Panc1 (cell line): ENCODE measurements around the gene NPHP4. TPM values are rescaled to one million over a fixed set of nuclear protein-coding genes. Genes with fewer than 3 reads are reported as not detected.

Experiments
- ATAC-seq: fragments of 200-7000 bp; cut with Tn5 transposase; 2 replicates; pipeline ENCODE4 v1.9.1; 2020; ENCODE audit warnings: mild to moderate bottlenecking, moderate library complexity
- BruUV-seq: library from RNA; stranded (reverse); fragments of 400-500 nt; replicated peaks from 2 replicates; lab custom pipeline; 2021; lab: Mats Ljungman, UMichigan
- CTCF ChIA-PET: fragments of 300-600 bp; sonication (Branson Sonifier 250); formaldehyde crosslinking; loops from one replicate; lab custom pipeline; 2022; ENCODE audit warnings: antibody characterized with exemption; lab: Charles Lee
- POLR2A ChIA-PET: fragments of 300-600 bp; sonication (Branson Sonifier 250); formaldehyde crosslinking; loops from one replicate; lab custom pipeline; 2022; ENCODE audit warnings: antibody characterized with exemption; lab: Charles Lee
- DNase-seq: peaks from one replicate; pipeline ENCODE4 v3.0.0-alpha.2; 2010; ENCODE audit warnings: low read depth, low spot score
- H3K27ac ChIP-seq: 2 replicates; pipeline ENCODE4 v1.5.1; 2011; ENCODE audit warnings: mild to moderate bottlenecking, low read length, inconsistent platforms
- H3K27me3 ChIP-seq: fragments of 200-500 bp; sonication (Bioruptor generic); 2 replicates; pipeline ENCODE4 v1.6.0; 2014; ENCODE audit warnings: low read length, inconsistent platforms; ENCODE audit not compliant: control insufficient read depth, insufficient read depth
- H3K36me3 ChIP-seq: fragments of 200-500 bp; sonication (Bioruptor generic); 2 replicates; pipeline ENCODE4 v1.5.1; 2014; ENCODE audit warnings: inconsistent platforms, mild to moderate bottlenecking, low read length, moderate library complexity; ENCODE audit not compliant: control insufficient read depth, insufficient read depth
- H3K4me1 ChIP-seq: 2 replicates; pipeline ENCODE4 v1.5.1; 2011; ENCODE audit warnings: inconsistent platforms, mild to moderate bottlenecking, low read length, moderate library complexity; ENCODE audit not compliant: control insufficient read depth, insufficient read depth
- H3K4me3 ChIP-seq, 2 experiments: 2 replicates each; pipeline ENCODE4 v1.5.1; 2011 to 2012; ENCODE audit warnings: low read depth in 2 of 2, low read length in 2 of 2, mild to moderate bottlenecking in 2 of 2, inconsistent platforms in 1 of 2, moderate library complexity in 1 of 2
- H3K9me3 ChIP-seq: fragments of 200-500 bp; sonication (Bioruptor generic); 2 replicates; pipeline ENCODE4 v1.5.1; 2014; ENCODE audit warnings: low read depth, mild to moderate bottlenecking, inconsistent platforms, low read length, moderate library complexity; ENCODE audit not compliant: control insufficient read depth, insufficient read depth
- POLR2AphosphoS5 ChIP-seq: IDR thresholded peaks from 2 replicates; pipeline ENCODE4 v1.6.1; 2012; ENCODE audit warnings: mild to moderate bottlenecking, low read depth, low read length, moderate library complexity
- SIN3A ChIP-seq: IDR thresholded peaks from 2 replicates; pipeline ENCODE4 v1.6.1; 2012; ENCODE audit warnings: low read depth, mild to moderate bottlenecking, low read length, moderate library complexity, borderline replicate concordance; ENCODE audit not compliant: insufficient read depth
- TCF7L2 ChIP-seq: IDR thresholded peaks from 2 replicates; pipeline ENCODE4 v1.6.1; 2011; ENCODE audit warnings: mild to moderate bottlenecking, low read depth, low read length, inconsistent platforms
- in situ Hi-C: cut with HindIII; loops from 2 replicates; pipeline ENCODE4 v1.10.0; 2016; ENCODE audit warnings: low sequenced_read_pairs, low pct_unique_long_range_greater_than_20kb
- intact Hi-C: fragments of 100-400 bp; cut with micrococcal nuclease; formaldehyde crosslinking; loops from one replicate; pipeline ENCODE4 v1.10.0; 2022; ENCODE audit not compliant: unreplicated experiment
- total RNA-seq: library from RNA; stranded (reverse); gene quantifications from one replicate; pipeline ENCODE4 v1.2.1, GENCODE V29; 2021; ENCODE audit not compliant: unreplicated experiment
- TF ChIP-seq, protein P1 (sequence below): fragments of 450-650 bp; IDR thresholded peaks from 2 replicates; pipeline ENCODE4 v1.5.1; 2017; ENCODE audit warnings: mild to moderate bottlenecking
- TF ChIP-seq, protein P2 (sequence below), 2 experiments: IDR thresholded peaks; 2 replicates each; pipeline ENCODE4 v1.6.1; 2011 to 2012; ENCODE audit warnings: low read depth in 2 of 2, control low read depth in 1 of 2, low read length in 1 of 2, mild to moderate bottlenecking in 1 of 2, moderate library complexity in 1 of 2; ENCODE audit not compliant: insufficient read depth in 1 of 2

The NPHP4 gene
- total RNA-seq, 1 experiment from 2014 or later: 20.1 TPM

DNA sequence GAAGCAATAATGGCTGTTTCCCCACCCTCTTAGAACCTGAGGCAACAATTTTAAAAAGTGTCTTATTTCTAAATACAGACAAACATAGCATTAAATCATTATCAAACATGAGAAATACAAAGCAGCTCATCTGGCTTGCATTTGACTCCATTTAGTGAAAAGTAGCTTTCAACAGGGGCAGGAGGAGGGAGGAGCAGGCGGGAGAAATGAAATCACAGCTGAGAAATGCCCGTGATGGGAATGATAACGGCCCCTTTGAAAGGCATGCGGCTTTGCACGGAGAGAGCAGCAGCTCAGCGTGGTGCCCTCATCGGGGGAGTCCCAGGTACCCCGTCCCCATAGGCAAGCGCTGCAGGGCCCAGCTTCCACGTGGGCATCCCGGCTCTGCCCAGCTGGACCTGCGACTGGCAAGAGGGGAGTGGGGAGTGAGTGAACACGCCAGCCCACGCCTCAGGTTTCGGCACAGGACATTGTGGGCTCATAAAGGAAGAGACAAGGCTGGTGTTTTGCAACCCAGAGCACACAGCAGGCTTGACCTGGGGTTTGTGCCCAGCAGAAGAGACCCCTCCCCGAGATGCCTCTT, 134.6 kb downstream of the NPHP4 start:
- ChIA-PET POLR2A (no interaction called here), CTCF (no interaction called here)
- H3K27ac ChIP-seq: no peak overlapping the region
- ATAC-seq (no peak), DNase-seq (no peak)
- no TSS peak for BruUV-seq
- H3K27me3 ChIP-seq: no peaks in the 10 kb centered on the region
- in situ Hi-C loops (no loop called here), intact Hi-C loops (no loop called here)
- H3K4me1 ChIP-seq: no peaks in the 10 kb centered on the region
- TF ChIP-seq TCF7L2 (no peak), POLR2AphosphoS5 (no peak), SIN3A (no peak)
- TF ChIP-seq, protein P1, sequence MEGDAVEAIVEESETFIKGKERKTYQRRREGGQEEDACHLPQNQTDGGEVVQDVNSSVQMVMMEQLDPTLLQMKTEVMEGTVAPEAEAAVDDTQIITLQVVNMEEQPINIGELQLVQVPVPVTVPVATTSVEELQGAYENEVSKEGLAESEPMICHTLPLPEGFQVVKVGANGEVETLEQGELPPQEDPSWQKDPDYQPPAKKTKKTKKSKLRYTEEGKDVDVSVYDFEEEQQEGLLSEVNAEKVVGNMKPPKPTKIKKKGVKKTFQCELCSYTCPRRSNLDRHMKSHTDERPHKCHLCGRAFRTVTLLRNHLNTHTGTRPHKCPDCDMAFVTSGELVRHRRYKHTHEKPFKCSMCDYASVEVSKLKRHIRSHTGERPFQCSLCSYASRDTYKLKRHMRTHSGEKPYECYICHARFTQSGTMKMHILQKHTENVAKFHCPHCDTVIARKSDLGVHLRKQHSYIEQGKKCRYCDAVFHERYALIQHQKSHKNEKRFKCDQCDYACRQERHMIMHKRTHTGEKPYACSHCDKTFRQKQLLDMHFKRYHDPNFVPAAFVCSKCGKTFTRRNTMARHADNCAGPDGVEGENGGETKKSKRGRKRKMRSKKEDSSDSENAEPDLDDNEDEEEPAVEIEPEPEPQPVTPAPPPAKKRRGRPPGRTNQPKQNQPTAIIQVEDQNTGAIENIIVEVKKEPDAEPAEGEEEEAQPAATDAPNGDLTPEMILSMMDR: no peak
- TF ChIP-seq, protein P2, sequence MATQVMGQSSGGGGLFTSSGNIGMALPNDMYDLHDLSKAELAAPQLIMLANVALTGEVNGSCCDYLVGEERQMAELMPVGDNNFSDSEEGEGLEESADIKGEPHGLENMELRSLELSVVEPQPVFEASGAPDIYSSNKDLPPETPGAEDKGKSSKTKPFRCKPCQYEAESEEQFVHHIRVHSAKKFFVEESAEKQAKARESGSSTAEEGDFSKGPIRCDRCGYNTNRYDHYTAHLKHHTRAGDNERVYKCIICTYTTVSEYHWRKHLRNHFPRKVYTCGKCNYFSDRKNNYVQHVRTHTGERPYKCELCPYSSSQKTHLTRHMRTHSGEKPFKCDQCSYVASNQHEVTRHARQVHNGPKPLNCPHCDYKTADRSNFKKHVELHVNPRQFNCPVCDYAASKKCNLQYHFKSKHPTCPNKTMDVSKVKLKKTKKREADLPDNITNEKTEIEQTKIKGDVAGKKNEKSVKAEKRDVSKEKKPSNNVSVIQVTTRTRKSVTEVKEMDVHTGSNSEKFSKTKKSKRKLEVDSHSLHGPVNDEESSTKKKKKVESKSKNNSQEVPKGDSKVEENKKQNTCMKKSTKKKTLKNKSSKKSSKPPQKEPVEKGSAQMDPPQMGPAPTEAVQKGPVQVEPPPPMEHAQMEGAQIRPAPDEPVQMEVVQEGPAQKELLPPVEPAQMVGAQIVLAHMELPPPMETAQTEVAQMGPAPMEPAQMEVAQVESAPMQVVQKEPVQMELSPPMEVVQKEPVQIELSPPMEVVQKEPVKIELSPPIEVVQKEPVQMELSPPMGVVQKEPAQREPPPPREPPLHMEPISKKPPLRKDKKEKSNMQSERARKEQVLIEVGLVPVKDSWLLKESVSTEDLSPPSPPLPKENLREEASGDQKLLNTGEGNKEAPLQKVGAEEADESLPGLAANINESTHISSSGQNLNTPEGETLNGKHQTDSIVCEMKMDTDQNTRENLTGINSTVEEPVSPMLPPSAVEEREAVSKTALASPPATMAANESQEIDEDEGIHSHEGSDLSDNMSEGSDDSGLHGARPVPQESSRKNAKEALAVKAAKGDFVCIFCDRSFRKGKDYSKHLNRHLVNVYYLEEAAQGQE (IDR thresholded peaks at IDR 0.05; ENCODE audit: insufficient read depth in 1 of 2, low read depth in 2 of 2, low read length in 1 of 2): no peak
- H3K9me3 ChIP-seq: no peaks in the 10 kb centered on the region
- no peak overlapping the region for H3K4me3 ChIP-seq
- no peaks in the 10 kb centered on the region for H3K36me3 ChIP-seq

DNA sequence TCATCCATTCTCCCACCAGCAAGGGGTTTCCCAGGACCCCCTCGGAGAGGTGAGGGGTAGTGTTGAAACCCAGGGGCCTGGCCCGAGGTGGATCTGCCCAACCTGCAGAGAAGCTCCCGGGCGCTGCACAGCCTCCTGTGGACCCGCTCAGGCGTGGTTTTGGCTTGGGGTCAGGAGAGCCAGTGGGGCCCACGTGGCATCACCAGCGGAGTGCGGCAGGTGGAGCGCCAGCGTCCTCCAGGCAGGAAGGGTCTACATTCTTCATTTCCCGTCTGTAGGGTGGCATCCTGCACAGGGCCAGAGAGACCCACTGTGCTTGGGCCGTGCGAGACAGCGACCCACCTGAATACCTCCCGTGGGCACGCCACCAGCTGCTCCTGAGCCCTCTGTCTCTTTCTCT, 135.2 kb downstream of the NPHP4 start:
- in situ Hi-C loops: no loop called here

More for the DNA sequence above, 135.2 kb downstream of the NPHP4 start:
- no peak overlapping the region for H3K4me3 ChIP-seq
- DNase-seq (no peak), ATAC-seq (no peak)
- intact Hi-C loops: no loop called here
- H3K9me3 ChIP-seq: no peaks in the 10 kb centered on the region
- no TSS peak for BruUV-seq
- H3K4me1 ChIP-seq: no peaks in the 10 kb centered on the region
- no peaks in the 10 kb centered on the region for H3K27me3 ChIP-seq
- ChIA-PET POLR2A (no interaction called here), CTCF (no interaction called here)
- H3K27ac ChIP-seq: no peak overlapping the region
- H3K36me3 ChIP-seq: no peaks in the 10 kb centered on the region
- TF ChIP-seq TCF7L2 (no peak), SIN3A (no peak), POLR2AphosphoS5 (no peak)
- TF ChIP-seq, protein P1: no peak
- TF ChIP-seq, protein P2 (IDR thresholded peaks at IDR 0.05; ENCODE audit: insufficient read depth in 1 of 2, low read depth in 2 of 2, low read length in 1 of 2): no peak
